ENCODE results near the gene PTBP3. TPM values are rescaled to one million over a fixed set of nuclear protein-coding genes. Genes with fewer than 3 reads are reported as not detected.

Gene PTBP3
- total and polyA plus RNA-seq, 2 of the 13 experiments (the other 11 are each of a cell fraction or from before 2014, with no cell fraction given) = 52.8 to 61.1 TPM

DNA sequence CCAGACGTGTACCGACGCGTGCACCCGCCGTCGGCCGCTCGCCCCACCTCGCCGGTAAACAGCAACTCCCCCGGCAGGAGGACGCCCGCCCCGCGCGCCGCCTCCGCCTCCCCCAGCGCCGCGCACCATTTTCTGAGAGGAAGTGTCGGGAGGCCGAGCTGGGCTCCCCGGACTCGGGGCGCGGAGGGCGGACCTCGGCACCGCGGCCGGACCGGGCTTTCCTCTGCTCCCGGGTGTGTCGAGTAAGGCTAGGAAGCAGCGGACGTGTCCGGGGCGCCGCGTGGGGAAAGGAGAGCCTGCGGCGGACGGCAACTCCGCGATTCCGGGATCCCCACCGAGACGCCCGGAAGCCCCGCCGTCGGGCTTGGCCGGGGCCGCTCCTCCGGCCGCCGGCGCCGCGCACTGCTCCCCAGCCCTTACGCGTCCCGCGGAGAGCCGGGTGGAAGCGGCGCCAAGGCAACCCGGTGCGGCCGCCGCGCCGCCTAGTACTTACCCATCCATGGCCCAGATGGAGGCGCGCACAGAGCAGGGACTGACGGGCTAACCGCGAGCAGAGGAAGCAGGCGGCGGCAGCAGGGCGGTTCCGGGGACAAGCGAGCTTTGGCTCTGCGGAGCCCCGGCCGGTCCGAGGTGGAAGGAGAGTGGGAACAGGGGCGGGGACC is at the start of gene PTBP3 (continued):
- no peak for TF ChIP-seq NR1H2 (CRISPR knock-in tag; IDR thresholded peaks at IDR 0.05; ENCODE audit: borderline replicate concordance, low read depth)
- TF ChIP-seq, protein P1, sequence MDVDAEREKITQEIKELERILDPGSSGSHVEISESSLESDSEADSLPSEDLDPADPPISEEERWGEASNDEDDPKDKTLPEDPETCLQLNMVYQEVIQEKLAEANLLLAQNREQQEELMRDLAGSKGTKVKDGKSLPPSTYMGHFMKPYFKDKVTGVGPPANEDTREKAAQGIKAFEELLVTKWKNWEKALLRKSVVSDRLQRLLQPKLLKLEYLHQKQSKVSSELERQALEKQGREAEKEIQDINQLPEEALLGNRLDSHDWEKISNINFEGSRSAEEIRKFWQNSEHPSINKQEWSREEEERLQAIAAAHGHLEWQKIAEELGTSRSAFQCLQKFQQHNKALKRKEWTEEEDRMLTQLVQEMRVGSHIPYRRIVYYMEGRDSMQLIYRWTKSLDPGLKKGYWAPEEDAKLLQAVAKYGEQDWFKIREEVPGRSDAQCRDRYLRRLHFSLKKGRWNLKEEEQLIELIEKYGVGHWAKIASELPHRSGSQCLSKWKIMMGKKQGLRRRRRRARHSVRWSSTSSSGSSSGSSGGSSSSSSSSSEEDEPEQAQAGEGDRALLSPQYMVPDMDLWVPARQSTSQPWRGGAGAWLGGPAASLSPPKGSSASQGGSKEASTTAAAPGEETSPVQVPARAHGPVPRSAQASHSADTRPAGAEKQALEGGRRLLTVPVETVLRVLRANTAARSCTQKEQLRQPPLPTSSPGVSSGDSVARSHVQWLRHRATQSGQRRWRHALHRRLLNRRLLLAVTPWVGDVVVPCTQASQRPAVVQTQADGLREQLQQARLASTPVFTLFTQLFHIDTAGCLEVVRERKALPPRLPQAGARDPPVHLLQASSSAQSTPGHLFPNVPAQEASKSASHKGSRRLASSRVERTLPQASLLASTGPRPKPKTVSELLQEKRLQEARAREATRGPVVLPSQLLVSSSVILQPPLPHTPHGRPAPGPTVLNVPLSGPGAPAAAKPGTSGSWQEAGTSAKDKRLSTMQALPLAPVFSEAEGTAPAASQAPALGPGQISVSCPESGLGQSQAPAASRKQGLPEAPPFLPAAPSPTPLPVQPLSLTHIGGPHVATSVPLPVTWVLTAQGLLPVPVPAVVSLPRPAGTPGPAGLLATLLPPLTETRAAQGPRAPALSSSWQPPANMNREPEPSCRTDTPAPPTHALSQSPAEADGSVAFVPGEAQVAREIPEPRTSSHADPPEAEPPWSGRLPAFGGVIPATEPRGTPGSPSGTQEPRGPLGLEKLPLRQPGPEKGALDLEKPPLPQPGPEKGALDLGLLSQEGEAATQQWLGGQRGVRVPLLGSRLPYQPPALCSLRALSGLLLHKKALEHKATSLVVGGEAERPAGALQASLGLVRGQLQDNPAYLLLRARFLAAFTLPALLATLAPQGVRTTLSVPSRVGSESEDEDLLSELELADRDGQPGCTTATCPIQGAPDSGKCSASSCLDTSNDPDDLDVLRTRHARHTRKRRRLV (CRISPR knock-in tag; IDR thresholded peaks at IDR 0.05) = no peak
- no peak for TF ChIP-seq ZNF451 (CRISPR knock-in tag; IDR thresholded peaks at IDR 0.05)
- TF ChIP-seq ZNF317 (CRISPR knock-in tag; IDR thresholded peaks at IDR 0.05) = no peak
- TF ChIP-seq ZNF20 (CRISPR knock-in tag; IDR thresholded peaks at IDR 0.05) = no peak
- no peak; the same call in 1 of the 2 replicates for TF ChIP-seq ESRRA (CRISPR knock-in tag; IDR thresholded peaks at IDR 0.05; ENCODE audit: low read depth)
- TF ChIP-seq KDM5A (IDR thresholded peaks at IDR 0.05; ENCODE audit: borderline replicate concordance, low read length) = no peak
- no peak for TF ChIP-seq SP2 (CRISPR knock-in tag; IDR thresholded peaks at IDR 0.05)
- 0 out of 2 replicates have a peak, but pooled peaks have one; percentile 26 for TF ChIP-seq PHF21A (CRISPR knock-in tag; IDR thresholded peaks at IDR 0.05)
- TF ChIP-seq ETV6 (CRISPR knock-in tag; conservative IDR thresholded peaks at IDR 0.05) = no peak
- no peak for TF ChIP-seq MATR3 (CRISPR knock-in tag; IDR thresholded peaks at IDR 0.05)
- TF ChIP-seq, protein P2, sequence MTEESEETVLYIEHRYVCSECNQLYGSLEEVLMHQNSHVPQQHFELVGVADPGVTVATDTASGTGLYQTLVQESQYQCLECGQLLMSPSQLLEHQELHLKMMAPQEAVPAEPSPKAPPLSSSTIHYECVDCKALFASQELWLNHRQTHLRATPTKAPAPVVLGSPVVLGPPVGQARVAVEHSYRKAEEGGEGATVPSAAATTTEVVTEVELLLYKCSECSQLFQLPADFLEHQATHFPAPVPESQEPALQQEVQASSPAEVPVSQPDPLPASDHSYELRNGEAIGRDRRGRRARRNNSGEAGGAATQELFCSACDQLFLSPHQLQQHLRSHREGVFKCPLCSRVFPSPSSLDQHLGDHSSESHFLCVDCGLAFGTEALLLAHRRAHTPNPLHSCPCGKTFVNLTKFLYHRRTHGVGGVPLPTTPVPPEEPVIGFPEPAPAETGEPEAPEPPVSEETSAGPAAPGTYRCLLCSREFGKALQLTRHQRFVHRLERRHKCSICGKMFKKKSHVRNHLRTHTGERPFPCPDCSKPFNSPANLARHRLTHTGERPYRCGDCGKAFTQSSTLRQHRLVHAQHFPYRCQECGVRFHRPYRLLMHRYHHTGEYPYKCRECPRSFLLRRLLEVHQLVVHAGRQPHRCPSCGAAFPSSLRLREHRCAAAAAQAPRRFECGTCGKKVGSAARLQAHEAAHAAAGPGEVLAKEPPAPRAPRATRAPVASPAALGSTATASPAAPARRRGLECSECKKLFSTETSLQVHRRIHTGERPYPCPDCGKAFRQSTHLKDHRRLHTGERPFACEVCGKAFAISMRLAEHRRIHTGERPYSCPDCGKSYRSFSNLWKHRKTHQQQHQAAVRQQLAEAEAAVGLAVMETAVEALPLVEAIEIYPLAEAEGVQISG (CRISPR knock-in tag; IDR thresholded peaks at IDR 0.05) = peak; percentile 43; the same call in 1 of the 2 replicates
- peak; percentile 96 for TF ChIP-seq FOXO1 (CRISPR knock-in tag; IDR thresholded peaks at IDR 0.05)
- TF ChIP-seq, protein P3, sequence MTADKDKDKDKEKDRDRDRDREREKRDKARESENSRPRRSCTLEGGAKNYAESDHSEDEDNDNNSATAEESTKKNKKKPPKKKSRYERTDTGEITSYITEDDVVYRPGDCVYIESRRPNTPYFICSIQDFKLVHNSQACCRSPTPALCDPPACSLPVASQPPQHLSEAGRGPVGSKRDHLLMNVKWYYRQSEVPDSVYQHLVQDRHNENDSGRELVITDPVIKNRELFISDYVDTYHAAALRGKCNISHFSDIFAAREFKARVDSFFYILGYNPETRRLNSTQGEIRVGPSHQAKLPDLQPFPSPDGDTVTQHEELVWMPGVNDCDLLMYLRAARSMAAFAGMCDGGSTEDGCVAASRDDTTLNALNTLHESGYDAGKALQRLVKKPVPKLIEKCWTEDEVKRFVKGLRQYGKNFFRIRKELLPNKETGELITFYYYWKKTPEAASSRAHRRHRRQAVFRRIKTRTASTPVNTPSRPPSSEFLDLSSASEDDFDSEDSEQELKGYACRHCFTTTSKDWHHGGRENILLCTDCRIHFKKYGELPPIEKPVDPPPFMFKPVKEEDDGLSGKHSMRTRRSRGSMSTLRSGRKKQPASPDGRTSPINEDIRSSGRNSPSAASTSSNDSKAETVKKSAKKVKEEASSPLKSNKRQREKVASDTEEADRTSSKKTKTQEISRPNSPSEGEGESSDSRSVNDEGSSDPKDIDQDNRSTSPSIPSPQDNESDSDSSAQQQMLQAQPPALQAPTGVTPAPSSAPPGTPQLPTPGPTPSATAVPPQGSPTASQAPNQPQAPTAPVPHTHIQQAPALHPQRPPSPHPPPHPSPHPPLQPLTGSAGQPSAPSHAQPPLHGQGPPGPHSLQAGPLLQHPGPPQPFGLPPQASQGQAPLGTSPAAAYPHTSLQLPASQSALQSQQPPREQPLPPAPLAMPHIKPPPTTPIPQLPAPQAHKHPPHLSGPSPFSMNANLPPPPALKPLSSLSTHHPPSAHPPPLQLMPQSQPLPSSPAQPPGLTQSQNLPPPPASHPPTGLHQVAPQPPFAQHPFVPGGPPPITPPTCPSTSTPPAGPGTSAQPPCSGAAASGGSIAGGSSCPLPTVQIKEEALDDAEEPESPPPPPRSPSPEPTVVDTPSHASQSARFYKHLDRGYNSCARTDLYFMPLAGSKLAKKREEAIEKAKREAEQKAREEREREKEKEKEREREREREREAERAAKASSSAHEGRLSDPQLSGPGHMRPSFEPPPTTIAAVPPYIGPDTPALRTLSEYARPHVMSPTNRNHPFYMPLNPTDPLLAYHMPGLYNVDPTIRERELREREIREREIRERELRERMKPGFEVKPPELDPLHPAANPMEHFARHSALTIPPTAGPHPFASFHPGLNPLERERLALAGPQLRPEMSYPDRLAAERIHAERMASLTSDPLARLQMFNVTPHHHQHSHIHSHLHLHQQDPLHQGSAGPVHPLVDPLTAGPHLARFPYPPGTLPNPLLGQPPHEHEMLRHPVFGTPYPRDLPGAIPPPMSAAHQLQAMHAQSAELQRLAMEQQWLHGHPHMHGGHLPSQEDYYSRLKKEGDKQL (CRISPR knock-in tag; IDR thresholded peaks at IDR 0.05; ENCODE audit: low read depth) = 0 out of 2 replicates have a peak, but pooled peaks have one; percentile 51
- TF ChIP-seq ZNF17 (CRISPR knock-in tag; IDR thresholded peaks at IDR 0.05) = no peak
- peak; percentile 46; the same call in 1 of the 2 replicates for TF ChIP-seq NFKB2 (CRISPR knock-in tag; IDR thresholded peaks at IDR 0.05; ENCODE audit: borderline replicate concordance)
- TF ChIP-seq ZNF674 (CRISPR knock-in tag; IDR thresholded peaks at IDR 0.05; ENCODE audit: low read depth) = no peak
